ENCODE measurements around the gene MPPED2. TPM values are rescaled to one million over a fixed set of nuclear protein-coding genes. Genes with fewer than 3 reads are reported as not detected.

The MPPED2 gene
- total and polyA plus RNA-seq, 12 donors: 2.2 to 15.1 (median 10.4) TPM

DNA sequence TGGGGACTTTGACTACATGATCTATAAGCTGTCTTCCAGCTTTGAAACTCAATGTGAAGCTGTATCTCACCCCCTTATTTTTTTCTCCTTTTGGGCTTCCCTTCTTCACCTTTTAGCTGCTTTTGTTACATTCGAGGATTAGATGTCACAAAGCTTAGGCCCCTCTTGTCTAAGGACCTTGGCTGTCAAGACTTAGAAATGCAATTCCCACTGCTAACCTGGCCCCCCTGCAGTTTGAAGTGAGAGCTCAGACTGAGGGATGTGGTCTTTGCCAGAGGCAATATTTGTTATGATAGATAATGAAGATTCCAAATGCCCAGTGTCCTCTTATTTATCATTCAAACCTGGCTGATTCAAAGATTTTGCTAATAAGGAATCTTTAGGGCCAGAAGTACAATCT lies 135.0 kb downstream of the MPPED2 start:
- peaks cover 4 to 53% (median 33%) of the 10 kb centered on the region in 9 donors for H3K4me1 ChIP-seq
- no peaks in the 10 kb centered on the region for H3K9me3 ChIP-seq
- DNase-seq: no peak
- H3K4me3 ChIP-seq: no peak overlapping the region
- no peaks in the 10 kb centered on the region for H3K27me3 ChIP-seq
- WGBS, 2 donors: 73 to 80% methylated on average over 1 of the region's 1 CpG
- intact Hi-C loops (cut with DNase I): loop anchor here in 1 of 10 donors (10.0 kb wide), 1 partner anchor 134 kb away; the partner anchor contains the start of gene MPPED2
- no peak overlapping the region for H3K27ac ChIP-seq
- no peaks in the 10 kb centered on the region for H3K36me3 ChIP-seq
- ATAC-seq: no peak
- TF ChIP-seq, protein P1, sequence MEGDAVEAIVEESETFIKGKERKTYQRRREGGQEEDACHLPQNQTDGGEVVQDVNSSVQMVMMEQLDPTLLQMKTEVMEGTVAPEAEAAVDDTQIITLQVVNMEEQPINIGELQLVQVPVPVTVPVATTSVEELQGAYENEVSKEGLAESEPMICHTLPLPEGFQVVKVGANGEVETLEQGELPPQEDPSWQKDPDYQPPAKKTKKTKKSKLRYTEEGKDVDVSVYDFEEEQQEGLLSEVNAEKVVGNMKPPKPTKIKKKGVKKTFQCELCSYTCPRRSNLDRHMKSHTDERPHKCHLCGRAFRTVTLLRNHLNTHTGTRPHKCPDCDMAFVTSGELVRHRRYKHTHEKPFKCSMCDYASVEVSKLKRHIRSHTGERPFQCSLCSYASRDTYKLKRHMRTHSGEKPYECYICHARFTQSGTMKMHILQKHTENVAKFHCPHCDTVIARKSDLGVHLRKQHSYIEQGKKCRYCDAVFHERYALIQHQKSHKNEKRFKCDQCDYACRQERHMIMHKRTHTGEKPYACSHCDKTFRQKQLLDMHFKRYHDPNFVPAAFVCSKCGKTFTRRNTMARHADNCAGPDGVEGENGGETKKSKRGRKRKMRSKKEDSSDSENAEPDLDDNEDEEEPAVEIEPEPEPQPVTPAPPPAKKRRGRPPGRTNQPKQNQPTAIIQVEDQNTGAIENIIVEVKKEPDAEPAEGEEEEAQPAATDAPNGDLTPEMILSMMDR (IDR thresholded peaks at IDR 0.05): no peak

DNA sequence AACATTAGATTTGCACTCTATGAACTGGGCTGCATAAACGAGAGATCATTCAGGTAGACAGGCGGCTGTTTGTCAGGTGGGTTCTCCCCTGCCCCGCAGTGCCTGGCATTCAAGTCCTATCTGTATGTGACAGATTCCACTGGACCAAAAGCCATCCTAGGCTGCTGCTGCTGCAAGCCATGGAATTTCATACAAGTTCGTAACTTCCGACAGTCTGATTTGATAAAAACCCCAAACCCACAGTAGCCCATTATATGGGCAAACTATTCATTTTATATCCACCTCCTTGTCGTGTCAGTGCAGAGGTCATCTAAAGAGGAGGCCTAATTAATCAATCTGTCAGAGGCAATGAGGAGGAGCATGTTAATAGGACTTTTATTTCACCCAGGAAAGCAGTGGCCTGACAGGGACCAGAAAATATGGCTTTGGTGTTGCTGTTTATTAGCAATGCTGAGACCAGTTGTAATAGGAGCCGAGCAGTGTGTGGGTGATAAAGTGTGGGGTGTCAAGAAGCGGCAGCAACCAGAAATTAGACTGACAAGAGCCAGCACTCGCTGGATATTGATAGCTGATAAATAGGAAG lies 139.0 kb downstream of the MPPED2 start:
- H3K4me1 ChIP-seq: peaks cover 4 to 33% (median 13%) of the 10 kb centered on the region in 9 donors

DNA sequence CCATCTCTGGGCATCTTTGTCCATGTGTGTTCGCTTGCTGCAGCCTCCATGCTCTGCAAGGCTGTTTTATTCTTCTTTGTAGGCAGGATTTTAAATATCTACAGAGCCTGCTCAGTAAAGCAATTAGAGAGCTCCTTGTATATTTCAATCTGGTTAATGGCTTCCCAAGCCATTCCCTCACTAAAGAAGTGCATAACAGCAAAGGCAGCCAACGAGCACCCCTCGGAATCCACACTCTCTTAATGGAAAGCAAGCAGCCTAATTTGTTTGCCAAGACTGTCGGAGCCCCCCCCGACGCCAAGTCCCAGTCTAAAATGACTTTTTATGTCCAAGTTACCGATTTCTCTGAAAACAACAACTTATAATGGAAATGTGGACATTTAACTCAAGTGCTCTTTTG lies 139.6 kb downstream of the MPPED2 start:
- intact Hi-C loops (cut with DNase I): no loop called here
- DNase-seq (no peak), ATAC-seq (no peak)
- TF ChIP-seq, protein P1 (IDR thresholded peaks at IDR 0.05): no peak
- no peaks in the 10 kb centered on the region for H3K36me3 ChIP-seq
- WGBS, 2 donors: 76 to 81% methylated on average over 7 of the region's 7 CpGs
- H3K27ac ChIP-seq: no peak overlapping the region
- no peaks in the 10 kb centered on the region for H3K27me3 ChIP-seq
- H3K4me3 ChIP-seq: no peak overlapping the region
- H3K9me3 ChIP-seq: no peaks in the 10 kb centered on the region
- peaks cover 0 to 27% (median 7%) of the 10 kb centered on the region in 9 donors for H3K4me1 ChIP-seq

More for the DNA sequence above, 139.0 kb downstream of the MPPED2 start:
- H3K27me3 ChIP-seq: no peaks in the 10 kb centered on the region
- 76 to 87% methylated on average over 9 of the region's 9 CpGs for WGBS, 2 donors
- H3K9me3 ChIP-seq: no peaks in the 10 kb centered on the region
- H3K27ac ChIP-seq: no peak overlapping the region
- no peak overlapping the region for H3K4me3 ChIP-seq
- intact Hi-C loops (cut with DNase I): no loop called here
- ATAC-seq (no peak), DNase-seq (no peak)
- no peaks in the 10 kb centered on the region for H3K36me3 ChIP-seq
- TF ChIP-seq, protein P1 (IDR thresholded peaks at IDR 0.05): no peak

DNA sequence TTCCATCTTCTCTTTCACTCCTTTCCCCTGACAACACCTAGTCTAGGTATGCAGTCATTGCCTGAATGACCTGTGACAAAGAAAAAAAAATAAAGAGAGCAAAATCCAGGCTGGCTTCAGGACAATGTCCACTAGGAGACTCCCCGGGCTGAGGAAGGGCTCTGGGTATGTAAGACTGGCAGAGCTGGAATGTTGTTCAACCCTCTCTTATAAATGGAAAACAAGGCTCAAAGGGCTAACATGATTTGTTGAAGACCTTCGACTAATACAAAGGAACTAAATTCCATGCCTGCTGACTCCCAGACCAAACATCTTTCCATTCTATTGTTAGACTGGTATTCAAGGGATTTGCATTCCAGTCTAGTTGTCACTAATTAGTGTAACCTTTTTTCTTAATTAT lies 141.1 kb downstream of the MPPED2 start:
- DNase-seq (no peak), ATAC-seq (no peak)
- peaks cover 0 to 18% (median 3%) of the 10 kb centered on the region in 9 donors for H3K4me1 ChIP-seq
- H3K36me3 ChIP-seq: no peaks in the 10 kb centered on the region
- 20 to 51% methylated on average over 2 of the region's 2 CpGs for WGBS, 2 donors
- H3K9me3 ChIP-seq: no peaks in the 10 kb centered on the region
- intact Hi-C loops (cut with DNase I): no loop called here
- no peak overlapping the region for H3K27ac ChIP-seq
- no peak overlapping the region for H3K4me3 ChIP-seq
- TF ChIP-seq, protein P1 (IDR thresholded peaks at IDR 0.05): no peak
- H3K27me3 ChIP-seq: no peaks in the 10 kb centered on the region

Measured in heart right ventricle (tissue), 16 donors.